Measurements from ENCODE around the gene MEI1.

DNA sequence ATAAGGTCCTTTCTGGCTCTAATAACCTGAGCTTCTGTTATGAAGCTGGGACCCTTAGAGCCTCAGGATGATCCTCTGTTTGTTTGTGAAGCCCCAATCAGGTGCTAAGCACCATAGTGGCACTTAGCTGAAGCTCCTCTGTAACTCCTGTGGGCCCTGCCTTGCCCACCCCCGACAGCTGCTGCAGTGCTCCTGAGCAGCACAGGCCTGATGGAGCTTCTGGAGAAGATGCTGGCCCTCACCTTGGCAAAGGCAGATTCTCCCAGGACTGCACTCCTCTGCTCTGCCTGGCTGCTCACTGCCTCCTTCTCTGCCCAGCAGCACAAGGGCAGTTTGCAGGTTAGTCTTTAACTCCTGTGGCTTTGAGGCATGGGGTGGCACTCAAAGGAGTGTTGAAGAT is 82.2 kb downstream of the MEI1 start:
- TF ChIP-seq, protein P1, sequence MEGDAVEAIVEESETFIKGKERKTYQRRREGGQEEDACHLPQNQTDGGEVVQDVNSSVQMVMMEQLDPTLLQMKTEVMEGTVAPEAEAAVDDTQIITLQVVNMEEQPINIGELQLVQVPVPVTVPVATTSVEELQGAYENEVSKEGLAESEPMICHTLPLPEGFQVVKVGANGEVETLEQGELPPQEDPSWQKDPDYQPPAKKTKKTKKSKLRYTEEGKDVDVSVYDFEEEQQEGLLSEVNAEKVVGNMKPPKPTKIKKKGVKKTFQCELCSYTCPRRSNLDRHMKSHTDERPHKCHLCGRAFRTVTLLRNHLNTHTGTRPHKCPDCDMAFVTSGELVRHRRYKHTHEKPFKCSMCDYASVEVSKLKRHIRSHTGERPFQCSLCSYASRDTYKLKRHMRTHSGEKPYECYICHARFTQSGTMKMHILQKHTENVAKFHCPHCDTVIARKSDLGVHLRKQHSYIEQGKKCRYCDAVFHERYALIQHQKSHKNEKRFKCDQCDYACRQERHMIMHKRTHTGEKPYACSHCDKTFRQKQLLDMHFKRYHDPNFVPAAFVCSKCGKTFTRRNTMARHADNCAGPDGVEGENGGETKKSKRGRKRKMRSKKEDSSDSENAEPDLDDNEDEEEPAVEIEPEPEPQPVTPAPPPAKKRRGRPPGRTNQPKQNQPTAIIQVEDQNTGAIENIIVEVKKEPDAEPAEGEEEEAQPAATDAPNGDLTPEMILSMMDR (IDR thresholded peaks at IDR 0.05; ENCODE audit: low read depth, low read length), result no peak
- no peak for TF ChIP-seq EZH2phosphoT487 (IDR thresholded peaks at IDR 0.05; ENCODE audit: low read depth)

Data from OCI-LY3 (cell line).